Head of caudate nucleus (tissue), 42 donors: ENCODE measurements around the gene RHOV.

Source experiments
- DNase-seq, 42 donors: peaks; one replicate each; pipeline versions ENCODE4 v3.0.0 to v3.0.0-alpha.2; 2020 to 2021; ENCODE audit warnings: mixed read lengths in 7 of 42
- intact Hi-C: fragments of 100-400 bp; cut with DNase I; formaldehyde crosslinking; loops from one replicate; pipeline ENCODE4 v1.15.0; 2022

Gene RHOV

GRCh38 chr15:40855706-40856234 is 18.3 kb downstream of the RHOV start:
- DNase-seq = no peak
- intact Hi-C loops = no loop called here

- no peak for DNase-seq
- intact Hi-C loops = no loop called here
These were observed 19.9 kb downstream of the RHOV start for GRCh38 chr15:40854161-40854560.

- intact Hi-C loops = no loop called here
- DNase-seq = no peak
These were observed 20.7 kb downstream of the RHOV start for GRCh38 chr15:40853241-40853890.

- DNase-seq = no peak
- intact Hi-C loops = no loop called here
These were observed 21.5 kb downstream of the RHOV start for GRCh38 chr15:40852529-40852928.

- intact Hi-C loops = no loop called here
- DNase-seq = no peak
These were observed 23.4 kb downstream of the RHOV start for GRCh38 chr15:40850576-40851112.

- DNase-seq = peak in 32 of 42 donors; percentile 14 to 66 (median 33)
- intact Hi-C loops = no loop called here
These were observed 26.6 kb downstream of the RHOV start for GRCh38 chr15:40847223-40847961.

GRCh38 chr15:40846841-40847222 is 27.2 kb downstream of the RHOV start:
- DNase-seq = no peak
- intact Hi-C loops = no loop called here

- no peak for DNase-seq
- intact Hi-C loops = no loop called here
These were observed 28.3 kb downstream of the RHOV start for GRCh38 chr15:40845511-40846284.

- DNase-seq = no peak
- intact Hi-C loops = no loop called here
These were observed 29.0 kb downstream of the RHOV start for GRCh38 chr15:40845036-40845435.

GRCh38 chr15:40844696-40845030 is 29.4 kb downstream of the RHOV start:
- intact Hi-C loops = no loop called here
- DNase-seq = peak in 1 of 42 donors; percentile 16

GRCh38 chr15:40843885-40844695 is 29.9 kb downstream of the RHOV start, which contains the start of gene SPINT1:
Gene SPINT1 (plus strand): TSS chr15:40844048. CDS start chr15:40844555, 507 bp downstream.
- DNase-seq = no peak

GRCh38 chr15:40843261-40843884 is 30.7 kb downstream of the RHOV start:
- no peak for DNase-seq
- intact Hi-C loops = no loop called here

More at GRCh38 chr15:40843885-40844695, 29.9 kb downstream of the RHOV start, which contains the start of gene SPINT1:
- intact Hi-C loops = no loop called here

GRCh38 chr15:40841741-40842140 is 32.3 kb downstream of the RHOV start:
- intact Hi-C loops = no loop called here
- no peak for DNase-seq

- intact Hi-C loops = no loop called here
- no peak for DNase-seq
These were observed 35.3 kb downstream of the RHOV start for GRCh38 chr15:40838756-40839155.

- DNase-seq = no peak
- intact Hi-C loops = no loop called here
These were observed 38.0 kb downstream of the RHOV start for GRCh38 chr15:40836020-40836419.

- intact Hi-C loops = no loop called here
These were observed 41.1 kb downstream of the RHOV start for GRCh38 chr15:40832903-40833302.

GRCh38 chr15:40831861-40832260 is 42.2 kb downstream of the RHOV start:
- intact Hi-C loops = no loop called here
- no peak for DNase-seq

More at GRCh38 chr15:40832903-40833302, 41.1 kb downstream of the RHOV start:
- no peak for DNase-seq

GRCh38 chr15:40830884-40831283 is 43.1 kb downstream of the RHOV start:
- intact Hi-C loops = no loop called here

More at GRCh38 chr15:40830884-40831283, 43.1 kb downstream of the RHOV start:
- no peak for DNase-seq
